ENCODE measurements around the gene NBEAL2. TPM values are rescaled to one million over a fixed set of nuclear protein-coding genes. Genes with fewer than 3 reads are reported as not detected.

The NBEAL2 gene
- total RNA-seq, 4 donors from 2014 or later = 176 to 519 (median 217) TPM

DNA sequence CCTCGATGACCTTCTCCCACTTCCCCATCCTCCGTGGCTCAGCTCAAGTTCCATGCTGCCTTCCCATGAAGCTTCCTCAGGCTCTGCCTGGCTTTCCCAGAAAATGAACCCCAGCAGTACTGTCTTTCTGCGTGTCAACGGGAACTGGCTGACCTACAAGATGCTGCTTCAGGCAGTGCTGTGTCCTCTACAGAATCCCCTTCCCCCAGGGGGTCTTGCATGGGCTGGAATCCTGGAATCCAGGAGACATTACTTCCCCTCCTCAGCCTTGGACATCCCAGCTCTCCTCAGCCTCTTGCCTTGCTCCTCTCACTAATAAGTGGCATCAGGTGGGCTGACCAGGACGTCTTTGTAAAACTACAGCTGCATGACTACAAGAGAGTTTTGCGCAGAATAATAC is 8.3 kb upstream of the NBEAL2 start:
- 50 to 56% methylated on average over 6 of the region's 6 CpGs for WGBS, 2 donors
- TF ChIP-seq, protein P1, sequence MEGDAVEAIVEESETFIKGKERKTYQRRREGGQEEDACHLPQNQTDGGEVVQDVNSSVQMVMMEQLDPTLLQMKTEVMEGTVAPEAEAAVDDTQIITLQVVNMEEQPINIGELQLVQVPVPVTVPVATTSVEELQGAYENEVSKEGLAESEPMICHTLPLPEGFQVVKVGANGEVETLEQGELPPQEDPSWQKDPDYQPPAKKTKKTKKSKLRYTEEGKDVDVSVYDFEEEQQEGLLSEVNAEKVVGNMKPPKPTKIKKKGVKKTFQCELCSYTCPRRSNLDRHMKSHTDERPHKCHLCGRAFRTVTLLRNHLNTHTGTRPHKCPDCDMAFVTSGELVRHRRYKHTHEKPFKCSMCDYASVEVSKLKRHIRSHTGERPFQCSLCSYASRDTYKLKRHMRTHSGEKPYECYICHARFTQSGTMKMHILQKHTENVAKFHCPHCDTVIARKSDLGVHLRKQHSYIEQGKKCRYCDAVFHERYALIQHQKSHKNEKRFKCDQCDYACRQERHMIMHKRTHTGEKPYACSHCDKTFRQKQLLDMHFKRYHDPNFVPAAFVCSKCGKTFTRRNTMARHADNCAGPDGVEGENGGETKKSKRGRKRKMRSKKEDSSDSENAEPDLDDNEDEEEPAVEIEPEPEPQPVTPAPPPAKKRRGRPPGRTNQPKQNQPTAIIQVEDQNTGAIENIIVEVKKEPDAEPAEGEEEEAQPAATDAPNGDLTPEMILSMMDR (IDR thresholded peaks at IDR 0.05) = no peak
- no peak for TF ChIP-seq POLR2A (IDR thresholded peaks at IDR 0.05)
- intact Hi-C loops (cut with DNase I; ENCODE audit: low total_unique reads) = no loop called here
- DNase-seq (ENCODE audit: low spot score in 2 of 2) = peak in 1 of 2 donors; percentile 61
- no peak overlapping the region for H3K4me3 ChIP-seq (ENCODE audit: low read depth, poor library complexity, severe bottlenecking)

DNA sequence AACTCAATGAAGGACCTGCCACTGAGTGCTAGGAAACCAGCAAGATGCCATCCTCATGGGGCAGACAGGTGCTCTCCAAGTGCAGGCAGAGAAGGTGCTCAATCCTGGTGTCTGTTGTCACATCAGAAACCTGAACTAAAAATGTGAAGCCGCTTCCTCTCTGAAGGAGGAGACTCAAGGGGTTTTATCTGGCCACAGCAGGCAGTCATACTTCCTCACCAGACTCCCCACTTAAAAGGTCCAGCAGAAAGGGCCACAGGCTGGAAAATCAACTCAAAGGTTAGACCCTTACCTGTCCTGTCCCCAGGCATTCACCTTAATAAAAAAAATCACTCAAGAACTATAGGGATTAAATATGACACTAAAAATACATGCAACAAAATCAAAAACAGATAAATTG is 7.7 kb upstream of the NBEAL2 start:
- intact Hi-C loops (cut with DNase I; ENCODE audit: low total_unique reads) = no loop called here
- 69 to 94% methylated on average over 1 of the region's 1 CpG for WGBS, 2 donors
- TF ChIP-seq, protein P1 (IDR thresholded peaks at IDR 0.05) = no peak
- no peak for TF ChIP-seq POLR2A (IDR thresholded peaks at IDR 0.05)
- no peak overlapping the region for H3K4me3 ChIP-seq (ENCODE audit: low read depth, poor library complexity, severe bottlenecking)
- DNase-seq (ENCODE audit: low spot score in 2 of 2) = no peak

DNA sequence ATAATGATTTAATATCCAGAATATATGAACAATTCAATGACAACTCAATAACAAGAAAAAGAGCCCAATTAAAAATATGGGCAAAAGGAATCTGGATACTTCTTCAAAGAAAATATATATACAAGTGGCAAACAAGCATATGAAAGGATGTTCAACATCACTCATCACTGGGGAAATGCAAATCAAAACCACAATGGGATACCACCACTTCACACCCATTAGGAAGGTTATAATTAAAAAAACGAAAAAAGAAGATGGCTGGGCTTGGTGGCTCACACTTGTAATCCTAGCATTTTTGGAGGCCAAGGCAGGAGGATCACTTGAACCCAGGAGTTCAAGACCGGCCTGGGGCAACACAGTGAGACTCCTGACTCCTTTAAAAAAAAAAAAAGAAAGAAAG is 7.1 kb upstream of the NBEAL2 start:
- DNase-seq (ENCODE audit: low spot score in 2 of 2) = no peak
- TF ChIP-seq POLR2A (IDR thresholded peaks at IDR 0.05) = no peak
- TF ChIP-seq, protein P1 (IDR thresholded peaks at IDR 0.05) = no peak
- WGBS, 2 donors = 82 to 86% methylated on average over 2 of the region's 2 CpGs
- no peak overlapping the region for H3K4me3 ChIP-seq (ENCODE audit: low read depth, poor library complexity, severe bottlenecking)
- intact Hi-C loops (cut with DNase I; ENCODE audit: low total_unique reads) = no loop called here

DNA sequence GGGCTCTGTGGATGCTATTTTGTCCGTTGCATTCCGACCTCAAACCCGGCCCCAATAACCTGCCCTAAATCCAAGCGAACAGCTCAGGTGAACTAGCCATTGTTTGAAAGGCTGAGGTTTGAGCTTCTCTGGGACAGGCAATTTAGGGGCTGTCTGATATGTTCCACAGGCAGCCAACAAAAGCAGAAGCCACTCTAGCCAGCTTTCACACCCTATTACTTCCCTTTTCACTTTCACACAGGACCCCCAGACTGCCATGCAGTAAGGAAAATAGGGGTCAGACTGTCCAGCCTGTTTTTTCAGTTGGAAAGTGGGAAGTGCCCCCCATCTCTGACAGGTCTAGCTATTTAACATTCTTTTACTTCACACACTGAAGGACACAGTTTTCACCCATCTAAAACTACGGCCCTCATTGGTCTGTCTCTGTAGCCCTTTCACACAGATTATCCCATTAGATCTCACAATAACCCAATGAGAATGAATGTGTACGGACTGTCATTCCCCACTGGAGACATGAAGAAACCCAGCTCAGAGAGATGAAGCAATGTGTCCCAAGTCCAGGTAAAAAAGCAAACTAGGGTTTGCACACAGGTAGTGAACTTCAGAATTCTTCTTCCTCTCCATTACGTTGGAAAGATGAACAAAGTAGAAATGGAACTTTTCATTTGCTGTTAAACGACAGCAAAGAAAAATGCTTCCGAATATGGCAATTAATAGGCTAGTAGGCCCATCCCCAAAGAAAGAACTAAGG is 4.9 kb upstream of the NBEAL2 start:
- no peak overlapping the region for H3K4me3 ChIP-seq (ENCODE audit: low read depth, poor library complexity, severe bottlenecking)
- DNase-seq (ENCODE audit: low spot score in 2 of 2) = peak in 1 of 2 donors; percentile 63
- WGBS, 2 donors = 79 to 80% methylated on average over 9 of the region's 9 CpGs
- no peak for TF ChIP-seq POLR2A (IDR thresholded peaks at IDR 0.05)
- TF ChIP-seq, protein P1 (IDR thresholded peaks at IDR 0.05) = no peak
- intact Hi-C loops (cut with DNase I; ENCODE audit: low total_unique reads) = no loop called here

DNA sequence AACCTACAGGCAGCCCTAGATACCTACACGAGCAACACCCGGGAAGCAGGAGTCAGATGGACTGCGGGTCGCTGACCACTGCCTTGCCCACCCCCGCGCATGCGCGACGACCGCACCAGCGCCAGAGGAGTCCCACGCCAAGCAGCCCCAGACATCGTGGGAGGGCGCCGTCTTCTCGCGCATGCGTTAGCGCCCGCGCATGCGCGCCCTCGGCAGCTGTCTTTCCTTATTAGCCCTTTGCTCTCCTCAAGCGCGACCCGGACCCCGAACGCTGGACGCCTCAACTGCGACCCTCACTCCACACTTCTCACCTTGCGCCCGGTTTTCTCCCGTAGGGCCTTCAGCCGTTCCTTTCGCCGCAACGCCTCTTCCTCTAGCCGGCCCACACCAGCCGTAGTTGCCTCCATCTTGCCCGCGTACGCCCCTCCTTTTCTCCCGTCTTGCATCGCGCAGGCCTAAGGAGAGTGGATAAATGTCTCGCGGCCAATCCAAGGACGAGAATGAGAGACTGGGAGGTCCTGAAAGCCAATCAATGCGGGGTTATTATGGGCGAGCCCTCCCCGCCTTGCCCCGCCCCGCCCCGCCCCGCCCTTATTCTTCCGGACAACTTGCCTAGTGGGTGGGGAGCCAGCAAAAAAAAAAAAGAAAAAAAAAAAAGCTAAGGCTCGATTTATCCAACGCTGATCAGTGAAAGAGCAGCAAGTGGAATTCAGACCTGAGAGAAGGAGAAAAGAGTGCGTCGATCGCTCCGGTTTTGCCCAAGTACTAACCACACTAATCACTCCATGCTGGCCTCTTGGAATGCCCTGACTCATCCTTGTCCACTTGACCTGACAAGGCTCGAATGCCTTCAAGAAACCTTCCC is 2.9 kb upstream of the NBEAL2 start, which contains the start of gene CCDC12:
Gene CCDC12, minus strand, starts transcription at position 420 of the 865 bp plus-strand sequence. Its CDS starts 13 bp downstream, at position 407.
- intact Hi-C loops (cut with DNase I; ENCODE audit: low total_unique reads) = no loop called here

More for the DNA sequence above, 2.9 kb upstream of the NBEAL2 start, which contains the start of gene CCDC12:
- peak within 1 kb of the TSS; percentile 72 for H3K4me3 ChIP-seq (ENCODE audit: low read depth, poor library complexity, severe bottlenecking)
- peak; percentile 98 to 99 for DNase-seq (ENCODE audit: low spot score in 2 of 2)
- TF ChIP-seq POLR2A (IDR thresholded peaks at IDR 0.05) = no peak
- TF ChIP-seq, protein P1 (IDR thresholded peaks at IDR 0.05) = peak in 1 of 3 donors; percentile 72
- WGBS, 2 donors = 0% methylated on average over 48 to 64 of the region's 64 CpGs
